ENCODE measurements around the gene LPP. TPM values are rescaled to one million over a fixed set of nuclear protein-coding genes. Genes with fewer than 3 reads are reported as not detected.

The LPP gene
- total RNA-seq, 1 donor from 2014 or later: 23.1 TPM

DNA sequence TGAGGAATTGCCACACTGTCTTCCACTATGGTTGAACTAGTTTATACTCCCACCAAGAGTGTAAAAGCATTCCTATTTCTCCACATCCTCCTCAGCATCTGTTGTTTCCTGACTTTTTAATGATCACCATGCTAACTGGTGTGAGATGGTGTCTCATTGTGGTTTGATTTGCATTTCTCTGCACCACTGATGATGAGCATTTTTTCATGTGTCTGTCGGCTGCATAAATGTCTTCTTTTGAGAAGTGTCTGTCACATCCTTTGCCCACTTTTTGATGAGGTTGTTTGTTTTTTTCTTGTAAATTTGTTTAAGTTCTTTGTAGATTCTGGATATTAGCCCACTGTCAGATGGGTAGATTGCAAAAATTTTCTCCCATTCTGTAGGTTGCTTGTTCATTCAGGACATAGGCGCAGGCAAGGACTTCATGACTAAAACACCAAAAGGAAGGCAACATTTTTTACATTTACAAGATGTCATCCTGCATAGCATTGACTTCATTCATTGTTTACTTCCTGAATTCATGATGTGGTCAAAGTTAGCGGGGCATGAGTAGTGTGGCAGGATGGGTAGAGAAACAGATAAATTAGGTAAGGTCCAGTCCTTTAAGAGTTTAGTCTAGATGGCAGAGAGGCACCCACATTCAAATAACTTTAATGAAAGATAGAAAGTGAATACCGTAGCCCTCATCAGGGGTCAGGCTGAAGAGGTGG lies 45.1 kb upstream of the LPP start:
- Mint-ChIP-seq H3K27me3 (ENCODE audit: unreplicated experiment) (peaks cover 2% of the 10 kb centered on the region), H3K36me3 (ENCODE audit: unreplicated experiment) (no peaks in the 10 kb centered on the region), H3K27ac (ENCODE audit: unreplicated experiment) (no peak overlapping the region), H3K9me3 (ENCODE audit: unreplicated experiment) (no peaks in the 10 kb centered on the region), H3K4me3 (ENCODE audit: unreplicated experiment) (no peak overlapping the region), H3K4me1 (ENCODE audit: low read depth, unreplicated experiment) (peaks cover 2% of the 10 kb centered on the region)
- no peak for DNase-seq
- TF ChIP-seq, protein P1, sequence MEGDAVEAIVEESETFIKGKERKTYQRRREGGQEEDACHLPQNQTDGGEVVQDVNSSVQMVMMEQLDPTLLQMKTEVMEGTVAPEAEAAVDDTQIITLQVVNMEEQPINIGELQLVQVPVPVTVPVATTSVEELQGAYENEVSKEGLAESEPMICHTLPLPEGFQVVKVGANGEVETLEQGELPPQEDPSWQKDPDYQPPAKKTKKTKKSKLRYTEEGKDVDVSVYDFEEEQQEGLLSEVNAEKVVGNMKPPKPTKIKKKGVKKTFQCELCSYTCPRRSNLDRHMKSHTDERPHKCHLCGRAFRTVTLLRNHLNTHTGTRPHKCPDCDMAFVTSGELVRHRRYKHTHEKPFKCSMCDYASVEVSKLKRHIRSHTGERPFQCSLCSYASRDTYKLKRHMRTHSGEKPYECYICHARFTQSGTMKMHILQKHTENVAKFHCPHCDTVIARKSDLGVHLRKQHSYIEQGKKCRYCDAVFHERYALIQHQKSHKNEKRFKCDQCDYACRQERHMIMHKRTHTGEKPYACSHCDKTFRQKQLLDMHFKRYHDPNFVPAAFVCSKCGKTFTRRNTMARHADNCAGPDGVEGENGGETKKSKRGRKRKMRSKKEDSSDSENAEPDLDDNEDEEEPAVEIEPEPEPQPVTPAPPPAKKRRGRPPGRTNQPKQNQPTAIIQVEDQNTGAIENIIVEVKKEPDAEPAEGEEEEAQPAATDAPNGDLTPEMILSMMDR (IDR thresholded peaks at IDR 0.05; ENCODE audit: partially characterized antibody, unreplicated experiment): no peak

DNA sequence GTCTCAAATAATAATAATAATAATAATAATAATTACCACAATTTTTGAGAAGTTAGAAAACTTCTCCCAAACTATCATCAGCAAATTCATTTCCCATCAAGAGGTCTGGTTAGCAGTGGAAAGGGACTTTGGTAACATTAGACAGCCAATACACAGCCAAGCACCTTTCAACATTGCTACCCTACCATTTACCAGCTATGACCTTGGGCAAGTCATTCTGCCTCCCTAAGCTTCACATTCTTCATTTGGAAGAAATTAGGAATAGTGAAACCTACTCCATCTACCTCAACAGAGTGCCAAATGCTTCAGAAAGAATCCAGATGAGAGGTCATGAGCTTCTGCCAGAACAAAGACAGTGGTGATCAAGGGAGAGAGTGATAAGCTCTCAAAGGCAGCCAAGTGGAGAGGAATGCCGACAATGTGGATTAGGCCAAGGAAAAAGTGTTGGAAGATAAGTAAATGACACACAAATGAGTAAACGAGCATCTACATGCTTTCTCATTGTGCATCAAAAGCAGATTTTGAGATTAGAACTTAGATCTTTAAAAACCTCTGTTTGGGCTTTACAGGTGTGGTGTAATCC lies 42.9 kb upstream of the LPP start:
- TF ChIP-seq, protein P1 (IDR thresholded peaks at IDR 0.05; ENCODE audit: partially characterized antibody, unreplicated experiment): no peak
- H3K9me3 Mint-ChIP-seq (ENCODE audit: unreplicated experiment): peaks cover 2% of the 10 kb centered on the region
- H3K36me3 Mint-ChIP-seq (ENCODE audit: unreplicated experiment): no peaks in the 10 kb centered on the region
- H3K27ac Mint-ChIP-seq (ENCODE audit: unreplicated experiment): no peak overlapping the region
- H3K27me3 Mint-ChIP-seq (ENCODE audit: unreplicated experiment): peaks cover 2% of the 10 kb centered on the region
- no peak for DNase-seq
- H3K4me1 Mint-ChIP-seq (ENCODE audit: low read depth, unreplicated experiment): peaks cover 2% of the 10 kb centered on the region
- H3K4me3 Mint-ChIP-seq (ENCODE audit: unreplicated experiment): no peak overlapping the region

DNA sequence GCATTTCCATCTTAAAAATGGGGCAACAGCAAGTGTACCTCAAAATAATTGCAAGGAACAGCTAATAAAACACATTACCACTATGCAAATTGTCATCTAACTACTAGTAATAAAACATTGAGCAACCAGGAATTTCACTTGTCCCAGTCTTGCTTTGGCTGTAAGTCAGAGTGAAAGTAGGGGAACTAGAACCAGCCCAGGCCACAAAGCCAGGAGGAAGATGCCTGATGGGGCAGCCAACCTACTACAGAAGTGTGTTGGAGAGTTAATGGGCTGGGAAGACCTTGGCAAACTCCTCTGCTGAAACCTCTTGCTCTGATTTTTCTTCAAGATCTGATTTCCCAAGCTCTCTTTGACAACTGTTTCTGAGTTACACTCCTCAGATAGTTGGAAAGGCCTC lies 40.2 kb upstream of the LPP start:
- no peaks in the 10 kb centered on the region for H3K27me3 Mint-ChIP-seq (ENCODE audit: unreplicated experiment)
- peaks cover 2% of the 10 kb centered on the region for H3K9me3 Mint-ChIP-seq (ENCODE audit: unreplicated experiment)
- DNase-seq: no peak
- TF ChIP-seq, protein P1 (IDR thresholded peaks at IDR 0.05; ENCODE audit: partially characterized antibody, unreplicated experiment): no peak
- no peak overlapping the region for H3K27ac Mint-ChIP-seq (ENCODE audit: unreplicated experiment)
- H3K36me3 Mint-ChIP-seq (ENCODE audit: unreplicated experiment): no peaks in the 10 kb centered on the region
- no peak overlapping the region for H3K4me3 Mint-ChIP-seq (ENCODE audit: unreplicated experiment)
- H3K4me1 Mint-ChIP-seq (ENCODE audit: low read depth, unreplicated experiment): no peaks in the 10 kb centered on the region

DNA sequence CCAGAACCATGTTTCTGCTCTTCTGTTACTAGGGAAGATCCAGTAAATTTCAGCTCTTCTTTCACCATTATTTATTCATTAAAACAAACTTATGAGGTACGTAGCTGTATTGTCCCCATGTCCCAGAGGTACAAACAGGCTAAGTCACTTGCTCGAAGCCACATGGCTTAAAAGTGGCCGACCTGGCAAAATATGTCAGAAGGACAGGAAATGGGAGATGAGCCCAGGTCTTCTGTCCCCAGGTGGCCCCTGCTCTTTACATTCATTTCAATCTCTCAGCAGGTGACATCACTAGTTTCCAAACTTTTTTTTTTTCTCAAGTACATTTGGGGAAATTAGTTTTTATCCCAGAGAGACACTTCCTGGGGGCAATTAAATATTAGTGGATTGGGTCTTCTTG lies 34.1 kb upstream of the LPP start:
- Mint-ChIP-seq H3K27me3 (ENCODE audit: unreplicated experiment) (no peaks in the 10 kb centered on the region), H3K9me3 (ENCODE audit: unreplicated experiment) (peaks cover 2% of the 10 kb centered on the region), H3K27ac (ENCODE audit: unreplicated experiment) (no peak overlapping the region), H3K4me3 (ENCODE audit: unreplicated experiment) (no peak overlapping the region), H3K36me3 (ENCODE audit: unreplicated experiment) (no peaks in the 10 kb centered on the region), H3K4me1 (ENCODE audit: low read depth, unreplicated experiment) (no peaks in the 10 kb centered on the region)
- no peak for DNase-seq
- TF ChIP-seq, protein P1 (IDR thresholded peaks at IDR 0.05; ENCODE audit: partially characterized antibody, unreplicated experiment): no peak

DNA sequence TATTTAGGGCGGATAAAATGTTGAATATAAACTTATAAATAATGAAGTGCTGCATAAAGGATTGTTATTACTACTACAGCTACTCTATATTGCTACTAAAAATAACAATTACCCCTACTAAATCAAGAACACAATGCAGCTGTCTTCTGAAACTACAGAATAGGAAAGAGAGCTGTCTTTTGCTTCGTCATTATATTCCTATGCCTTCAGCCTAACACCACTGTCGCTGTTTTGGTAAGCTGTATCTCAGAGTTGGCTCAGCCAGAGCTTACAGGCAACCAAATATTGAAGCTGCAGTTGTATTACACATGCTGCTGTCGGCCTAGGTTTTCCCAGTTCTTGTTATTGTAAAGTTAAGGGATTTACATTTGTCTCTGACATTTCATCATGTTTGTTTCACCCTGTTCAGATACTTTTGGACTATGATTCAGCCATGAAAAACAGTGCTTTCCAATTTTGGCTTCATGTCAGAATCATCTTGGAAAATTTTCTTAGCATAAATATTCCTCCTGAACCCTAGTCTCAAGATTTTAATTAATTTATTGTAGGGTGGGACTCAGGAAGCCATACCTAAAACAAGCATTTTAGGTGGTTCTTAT lies 31.3 kb upstream of the LPP start:
- Mint-ChIP-seq H3K27ac (ENCODE audit: unreplicated experiment) (no peak overlapping the region), H3K27me3 (ENCODE audit: unreplicated experiment) (no peaks in the 10 kb centered on the region), H3K4me1 (ENCODE audit: low read depth, unreplicated experiment) (no peaks in the 10 kb centered on the region), H3K36me3 (ENCODE audit: unreplicated experiment) (no peaks in the 10 kb centered on the region), H3K9me3 (ENCODE audit: unreplicated experiment) (no peaks in the 10 kb centered on the region), H3K4me3 (ENCODE audit: unreplicated experiment) (no peak overlapping the region)
- DNase-seq: no peak
- TF ChIP-seq, protein P1 (IDR thresholded peaks at IDR 0.05; ENCODE audit: partially characterized antibody, unreplicated experiment): no peak

All from glutamatergic neuron (in vitro differentiated cells).